Endodermal cell (in vitro differentiated cells): ENCODE results near the gene KIFC3. TPM values are rescaled to one million over a fixed set of nuclear protein-coding genes. Genes with fewer than 3 reads are reported as not detected.

ENCODE experiments used
- DNase-seq: peaks from one replicate; pipeline ENCODE4 v3.0.0-alpha.2; 2017
- H3K27ac ChIP-seq: 2 replicates; pipeline ENCODE4 v1.5.1; 2013; ENCODE audit warnings: mild to moderate bottlenecking, low read depth, low read length, moderate library complexity
- H3K27me3 ChIP-seq: 2 replicates; pipeline ENCODE4 v1.6.1; 2013; ENCODE audit warnings: mild to moderate bottlenecking, low read length, moderate library complexity; ENCODE audit not compliant: insufficient read depth, control insufficient read depth, poor library complexity, severe bottlenecking
- H3K36me3 ChIP-seq: 2 replicates; pipeline ENCODE4 v1.7.0; 2013; ENCODE audit warnings: mild to moderate bottlenecking, low read length, moderate library complexity; ENCODE audit not compliant: control insufficient read depth, insufficient read depth
- H3K4me1 ChIP-seq: one replicate; pipeline ENCODE4 v1.7.0; 2013; ENCODE audit warnings: low read length; ENCODE audit not compliant: control insufficient read depth, insufficient read depth
- H3K4me3 ChIP-seq: 2 replicates; pipeline ENCODE4 v1.5.1; 2013; ENCODE audit warnings: mild to moderate bottlenecking, low read length, moderate library complexity
- H3K9ac ChIP-seq: 2 replicates; pipeline ENCODE4 v1.6.1; 2013; ENCODE audit warnings: mild to moderate bottlenecking, low read length, moderate library complexity; ENCODE audit not compliant: poor library complexity, severe bottlenecking; ENCODE audit errors: extremely low read depth
- H3K9me3 ChIP-seq: 2 replicates; pipeline ENCODE4 v1.6.1; 2013; ENCODE audit warnings: mild to moderate bottlenecking, low read length, moderate library complexity; ENCODE audit not compliant: control insufficient read depth
- H3K27ac Mint-ChIP-seq: 2 replicates; pipeline ENCODE4 v1.8.0; 2020; ENCODE audit warnings: mixed read lengths
- H3K27me3 Mint-ChIP-seq: 2 replicates; pipeline ENCODE4 v1.8.0; 2021; ENCODE audit warnings: mild to moderate bottlenecking, mixed read lengths; ENCODE audit not compliant: insufficient read depth
- H3K36me3 Mint-ChIP-seq: 2 replicates; pipeline ENCODE4 v1.8.0; 2020; ENCODE audit warnings: low read depth, mixed read lengths
- H3K4me1 Mint-ChIP-seq: 2 replicates; pipeline ENCODE4 v1.8.0; 2020; ENCODE audit warnings: mixed read lengths
- H3K4me3 Mint-ChIP-seq: 2 replicates; pipeline ENCODE4 v1.8.0; 2020; ENCODE audit warnings: mild to moderate bottlenecking, moderate library complexity, mixed read lengths
- H3K9me3 Mint-ChIP-seq: 2 replicates; pipeline ENCODE4 v1.8.0; 2020; ENCODE audit warnings: mild to moderate bottlenecking, mixed read lengths
- WGBS, 2 experiments: methylation state at CpG; one replicate each; pipeline versions ENCODE4 v1.1.5 to v1.1.7; 2013; ENCODE audit warnings: missing lambda C conversion rate in 2 of 2, mixed read lengths in 1 of 2; ENCODE audit not compliant: insufficient coverage in 1 of 2, insufficient read length in 1 of 2; 5-methylcytosine and 5-hydroxymethylcytosine counted together
- total RNA-seq, 2 donors: library from RNA; stranded (reverse); fragmentation: NEBNext Ultra II Directional in 1 of 2; extraction: Animal tissue kit (Norgen Biotek cat#: 25700) in 1 of 2; gene quantifications; 2 replicates in 1 of 2; 3 replicates in 1 of 2; pipeline ENCODE4 v1.2.1, GENCODE V29; 2021
- TF ChIP-seq, protein P1 (sequence below): fragments of 200-600 bp; sonication (generic); conservative IDR thresholded peaks from 2 replicates; pipeline ENCODE4 v1.5.0; 2021; ENCODE audit warnings: antibody characterized with exemption, mild to moderate bottlenecking

Gene KIFC3
- total RNA-seq, 2 donors from 2014 or later, result 39.2 to 39.3 TPM

DNA sequence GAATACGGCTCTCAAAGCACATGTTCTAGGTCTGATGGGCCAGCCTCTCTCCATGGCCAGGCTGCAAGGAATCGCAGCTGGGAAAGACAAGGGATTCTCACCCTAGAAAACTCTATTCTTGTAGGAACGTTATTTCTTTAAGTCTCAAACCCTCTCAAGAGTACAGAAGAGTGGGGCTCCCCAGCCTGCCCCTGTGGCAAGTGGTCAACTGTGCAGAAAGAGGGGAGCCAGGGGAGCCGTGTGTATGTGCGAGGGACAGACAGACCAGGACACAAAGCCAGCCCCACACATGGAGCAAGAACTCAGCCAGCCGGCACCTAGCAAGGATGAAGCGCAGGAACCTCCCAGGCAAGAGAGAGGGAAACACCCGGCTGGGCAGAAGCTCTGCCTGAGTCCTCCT, 16.4 kb downstream of the KIFC3 start:
- H3K4me1 Mint-ChIP-seq, result no peaks in the 10 kb centered on the region
- peaks cover 45% of the 10 kb centered on the region for H3K36me3 Mint-ChIP-seq
- Histone ChIP-seq H3K27ac (no peak overlapping the region), H3K4me1 (no peaks in the 10 kb centered on the region), H3K9me3 (no peaks in the 10 kb centered on the region), H3K36me3 (peaks cover 52% of the 10 kb centered on the region), H3K27me3 (no peaks in the 10 kb centered on the region), H3K9ac (no peak overlapping the region), H3K4me3 (no peak overlapping the region)
- TF ChIP-seq, protein P1, sequence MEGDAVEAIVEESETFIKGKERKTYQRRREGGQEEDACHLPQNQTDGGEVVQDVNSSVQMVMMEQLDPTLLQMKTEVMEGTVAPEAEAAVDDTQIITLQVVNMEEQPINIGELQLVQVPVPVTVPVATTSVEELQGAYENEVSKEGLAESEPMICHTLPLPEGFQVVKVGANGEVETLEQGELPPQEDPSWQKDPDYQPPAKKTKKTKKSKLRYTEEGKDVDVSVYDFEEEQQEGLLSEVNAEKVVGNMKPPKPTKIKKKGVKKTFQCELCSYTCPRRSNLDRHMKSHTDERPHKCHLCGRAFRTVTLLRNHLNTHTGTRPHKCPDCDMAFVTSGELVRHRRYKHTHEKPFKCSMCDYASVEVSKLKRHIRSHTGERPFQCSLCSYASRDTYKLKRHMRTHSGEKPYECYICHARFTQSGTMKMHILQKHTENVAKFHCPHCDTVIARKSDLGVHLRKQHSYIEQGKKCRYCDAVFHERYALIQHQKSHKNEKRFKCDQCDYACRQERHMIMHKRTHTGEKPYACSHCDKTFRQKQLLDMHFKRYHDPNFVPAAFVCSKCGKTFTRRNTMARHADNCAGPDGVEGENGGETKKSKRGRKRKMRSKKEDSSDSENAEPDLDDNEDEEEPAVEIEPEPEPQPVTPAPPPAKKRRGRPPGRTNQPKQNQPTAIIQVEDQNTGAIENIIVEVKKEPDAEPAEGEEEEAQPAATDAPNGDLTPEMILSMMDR, result no peak
- H3K9me3 Mint-ChIP-seq, result no peaks in the 10 kb centered on the region
- no peak for DNase-seq
- H3K4me3 Mint-ChIP-seq, result no peak overlapping the region
- no peak overlapping the region for H3K27ac Mint-ChIP-seq
- WGBS, 2 experiments, result 94 to 97% methylated on average over 6 to 8 of the region's 8 CpGs
- H3K27me3 Mint-ChIP-seq, result no peaks in the 10 kb centered on the region

DNA sequence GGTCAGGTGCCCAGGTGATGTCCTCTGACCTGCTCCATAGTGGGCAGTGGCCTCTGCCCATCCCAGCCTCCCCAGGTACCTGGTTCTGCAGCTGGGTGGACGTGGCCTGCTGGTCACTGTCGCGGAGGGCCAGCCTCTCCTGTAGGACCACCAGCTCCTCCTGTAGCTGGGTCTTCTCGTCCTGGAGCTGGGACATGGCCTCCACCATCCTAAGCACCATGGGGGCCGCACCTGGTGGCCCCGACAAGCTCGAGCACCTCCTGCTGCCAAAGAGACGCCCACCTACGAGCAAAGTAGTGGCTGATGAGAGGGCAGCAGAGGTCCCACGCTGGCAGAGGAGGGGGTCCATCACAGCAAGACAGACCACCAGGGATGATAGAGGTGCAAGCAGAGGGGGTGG, 16.9 kb downstream of the KIFC3 start:
- Mint-ChIP-seq H3K36me3 (peaks cover 42% of the 10 kb centered on the region), H3K4me3 (no peak overlapping the region), H3K27ac (no peak overlapping the region), H3K27me3 (no peaks in the 10 kb centered on the region), H3K4me1 (no peaks in the 10 kb centered on the region), H3K9me3 (no peaks in the 10 kb centered on the region)
- no peaks in the 10 kb centered on the region for H3K27me3 ChIP-seq
- TF ChIP-seq, protein P1, result no peak
- H3K9ac ChIP-seq, result no peak overlapping the region
- WGBS, 2 experiments, result 96 to 100% methylated on average over 10 of the region's 10 CpGs
- no peaks in the 10 kb centered on the region for H3K4me1 ChIP-seq
- DNase-seq, result no peak
- H3K9me3 ChIP-seq, result no peaks in the 10 kb centered on the region
- no peak overlapping the region for H3K27ac ChIP-seq
- H3K4me3 ChIP-seq, result no peak overlapping the region
- H3K36me3 ChIP-seq, result peaks cover 48% of the 10 kb centered on the region

DNA sequence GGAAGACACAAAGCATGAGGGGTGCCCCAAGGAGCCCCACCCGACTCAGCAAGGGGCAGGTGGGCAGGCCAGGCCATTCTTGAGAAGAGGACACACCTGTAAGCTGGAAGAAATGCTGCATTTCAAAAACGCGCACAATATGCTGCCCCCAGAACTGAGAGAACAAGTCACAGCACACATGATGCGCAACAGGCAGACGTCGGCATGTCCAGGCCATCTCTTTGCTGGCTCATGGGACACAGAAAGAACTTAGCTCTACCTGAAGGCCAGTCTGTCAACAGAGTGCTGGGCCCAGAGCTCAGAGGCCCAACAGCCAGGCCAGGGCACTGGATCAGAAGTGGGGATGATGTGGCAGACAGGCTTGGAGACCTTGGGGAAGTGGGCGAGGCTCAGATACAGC, 18.0 kb downstream of the KIFC3 start:
- Histone ChIP-seq H3K4me1 (no peaks in the 10 kb centered on the region), H3K4me3 (no peak overlapping the region), H3K9me3 (no peaks in the 10 kb centered on the region), H3K36me3 (peaks cover 40% of the 10 kb centered on the region), H3K9ac (no peak overlapping the region), H3K27ac (no peak overlapping the region), H3K27me3 (no peaks in the 10 kb centered on the region)
- H3K27ac Mint-ChIP-seq, result peak overlapping the region; percentile 59
- no peaks in the 10 kb centered on the region for H3K4me1 Mint-ChIP-seq
- H3K36me3 Mint-ChIP-seq, result peaks cover 43% of the 10 kb centered on the region
- no peaks in the 10 kb centered on the region for H3K27me3 Mint-ChIP-seq
- H3K9me3 Mint-ChIP-seq, result no peaks in the 10 kb centered on the region
- H3K4me3 Mint-ChIP-seq, result no peak overlapping the region
- WGBS, 2 experiments, result 92 to 93% methylated on average over 7 of the region's 7 CpGs
- DNase-seq, result no peak
- TF ChIP-seq, protein P1, result no peak
